Hepatocyte (in vitro differentiated cells): ENCODE measurements around the gene ITGB2. TPM values are rescaled to one million over a fixed set of nuclear protein-coding genes. Genes with fewer than 3 reads are reported as not detected.

Experiments
- DNase-seq: peaks from one replicate; pipeline ENCODE4 v3.0.0-alpha.2; 2016; ENCODE audit warnings: low spot score
- H2AFZ ChIP-seq: fragments of 200-600 bp; sonication (generic); 2 replicates; pipeline ENCODE4 v1.6.0; 2016; ENCODE audit warnings: antibody characterized with exemption, mild to moderate bottlenecking
- H3K27ac ChIP-seq: fragments of 200-600 bp; sonication (generic); 2 replicates; pipeline ENCODE4 v1.5.1; 2016; ENCODE audit warnings: mild to moderate bottlenecking
- H3K27me3 ChIP-seq: fragments of 200-600 bp; sonication (generic); 2 replicates; pipeline ENCODE4 v1.6.1; 2016
- H3K36me3 ChIP-seq: fragments of 200-600 bp; sonication (generic); replicated peaks from 2 replicates; pipeline ENCODE4 v1.5.1; 2016; ENCODE audit warnings: low read depth; ENCODE audit not compliant: insufficient read depth
- H3K4me1 ChIP-seq: fragments of 200-600 bp; sonication (generic); 2 replicates; pipeline ENCODE4 v1.5.1; 2016; ENCODE audit warnings: mild to moderate bottlenecking, moderate library complexity; ENCODE audit not compliant: insufficient read depth
- H3K4me2 ChIP-seq: fragments of 200-600 bp; sonication (generic); 2 replicates; pipeline ENCODE4 v1.6.0; 2016
- H3K4me3 ChIP-seq: fragments of 200-600 bp; sonication (generic); 2 replicates; pipeline ENCODE4 v1.5.1; 2016; ENCODE audit warnings: mild to moderate bottlenecking
- H3K79me2 ChIP-seq: fragments of 200-600 bp; sonication (generic); 2 replicates; pipeline ENCODE4 v1.6.0; 2017; ENCODE audit warnings: mild to moderate bottlenecking
- H3K9me2 ChIP-seq: fragments of 200-600 bp; sonication (generic); replicated peaks from 2 replicates; pipeline ENCODE4 v1.6.0; 2017; ENCODE audit warnings: mild to moderate bottlenecking; ENCODE audit not compliant: insufficient read depth
- H3K9me3 ChIP-seq: fragments of 200-600 bp; sonication (generic); 2 replicates; pipeline ENCODE4 v1.5.1; 2016; ENCODE audit warnings: low read depth, mild to moderate bottlenecking
- H4K20me1 ChIP-seq: fragments of 200-600 bp; sonication (generic); 2 replicates; pipeline ENCODE4 v1.6.0; 2016; ENCODE audit warnings: mild to moderate bottlenecking; ENCODE audit not compliant: insufficient read depth, poor library complexity, severe bottlenecking
- EZH2 ChIP-seq: fragments of 200-600 bp; sonication (generic); IDR thresholded peaks from 2 replicates; pipeline ENCODE4 v1.6.1; 2016; ENCODE audit warnings: antibody characterized with exemption, mild to moderate bottlenecking, borderline replicate concordance
- EZH2phosphoT487 ChIP-seq: fragments of 200-600 bp; sonication (generic); IDR thresholded peaks from one replicate; pipeline ENCODE4 v1.6.1; 2018; ENCODE audit warnings: antibody characterized with exemption, mild to moderate bottlenecking, low read depth, moderate library complexity; ENCODE audit not compliant: unreplicated experiment, severe bottlenecking
- WGBS: methylation state at CpG from one replicate; pipeline ENCODE4 v1.1.6; 2016; ENCODE audit warnings: low lambda C conversion rate; ENCODE audit errors: missing lambda C conversion rate; 5-methylcytosine and 5-hydroxymethylcytosine counted together
- polyA plus RNA-seq: library from polyadenylated mRNA; unstranded; fragments of >200 nt; fragmentation: Nextera tagmentation; extraction: Ambion mirVana; gene quantifications from 2 replicates; pipeline ENCODE4 v1.2.1, GENCODE V29; 2016
- total RNA-seq: library from RNA; depleted of rRNA; stranded (reverse); fragments of >200 nt; gene quantifications from 2 replicates; pipeline ENCODE4 v1.2.3, GENCODE V29; 2014
- TF ChIP-seq, protein P1 (sequence below): fragments of 200-600 bp; sonication (generic); IDR thresholded peaks from 2 replicates; pipeline ENCODE4 v1.5.1; 2016; ENCODE audit warnings: antibody characterized with exemption, mild to moderate bottlenecking; ENCODE audit not compliant: poor library complexity

Gene ITGB2
- total and polyA plus RNA-seq, 2 experiments from 2014 or later: 3.8 to 4.2 TPM

DNA sequence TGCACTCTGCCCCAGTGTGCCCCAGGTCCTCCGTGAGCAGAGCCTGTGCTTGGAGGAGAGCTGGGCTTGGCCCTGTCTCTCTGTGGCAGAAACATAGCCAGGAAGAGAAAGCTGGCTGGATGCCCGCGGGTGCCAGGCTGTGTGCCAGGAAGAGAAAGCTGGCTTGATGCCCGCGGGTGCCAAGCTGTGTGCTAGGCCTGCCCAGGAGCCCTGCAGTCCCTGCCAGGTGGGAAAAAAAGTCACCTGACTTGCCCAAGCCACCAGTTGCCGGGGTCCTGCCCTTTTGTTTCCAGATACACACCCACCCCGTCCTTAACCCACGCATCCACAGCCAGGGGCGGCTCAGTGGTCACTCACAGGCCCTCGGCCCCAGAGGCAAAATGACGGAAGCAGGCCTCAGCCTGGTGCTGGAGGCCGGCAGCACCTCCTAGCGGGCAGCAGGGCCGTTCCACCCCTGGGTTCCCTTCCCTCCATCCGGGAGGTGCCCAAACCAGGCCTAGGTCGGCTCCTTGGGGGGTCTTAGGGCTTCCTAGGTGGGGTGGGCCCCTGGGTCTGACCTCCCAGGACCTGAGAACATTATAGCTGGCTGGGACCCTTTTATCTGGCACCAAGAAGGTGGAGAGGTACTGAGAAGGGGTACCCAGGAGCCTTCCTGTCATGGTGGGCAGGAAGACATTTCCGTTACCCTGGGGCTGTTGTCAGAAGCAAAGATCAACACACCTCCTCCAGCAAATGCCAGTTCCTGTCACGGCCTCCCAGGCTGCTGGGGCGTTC, 9.1 kb downstream of the ITGB2 start:
- 90% methylated on average over 19 of the region's 19 CpGs for WGBS
- DNase-seq: no peak
- H3K4me1 ChIP-seq: peaks cover 5% of the 10 kb centered on the region
- no peak overlapping the region for H3K27ac ChIP-seq
- no peaks in the 10 kb centered on the region for H3K36me3 ChIP-seq
- no peaks in the 10 kb centered on the region for H4K20me1 ChIP-seq
- no peaks in the 10 kb centered on the region for H3K9me2 ChIP-seq
- TF ChIP-seq EZH2phosphoT487 (no peak), EZH2 (no peak)
- TF ChIP-seq, protein P1, sequence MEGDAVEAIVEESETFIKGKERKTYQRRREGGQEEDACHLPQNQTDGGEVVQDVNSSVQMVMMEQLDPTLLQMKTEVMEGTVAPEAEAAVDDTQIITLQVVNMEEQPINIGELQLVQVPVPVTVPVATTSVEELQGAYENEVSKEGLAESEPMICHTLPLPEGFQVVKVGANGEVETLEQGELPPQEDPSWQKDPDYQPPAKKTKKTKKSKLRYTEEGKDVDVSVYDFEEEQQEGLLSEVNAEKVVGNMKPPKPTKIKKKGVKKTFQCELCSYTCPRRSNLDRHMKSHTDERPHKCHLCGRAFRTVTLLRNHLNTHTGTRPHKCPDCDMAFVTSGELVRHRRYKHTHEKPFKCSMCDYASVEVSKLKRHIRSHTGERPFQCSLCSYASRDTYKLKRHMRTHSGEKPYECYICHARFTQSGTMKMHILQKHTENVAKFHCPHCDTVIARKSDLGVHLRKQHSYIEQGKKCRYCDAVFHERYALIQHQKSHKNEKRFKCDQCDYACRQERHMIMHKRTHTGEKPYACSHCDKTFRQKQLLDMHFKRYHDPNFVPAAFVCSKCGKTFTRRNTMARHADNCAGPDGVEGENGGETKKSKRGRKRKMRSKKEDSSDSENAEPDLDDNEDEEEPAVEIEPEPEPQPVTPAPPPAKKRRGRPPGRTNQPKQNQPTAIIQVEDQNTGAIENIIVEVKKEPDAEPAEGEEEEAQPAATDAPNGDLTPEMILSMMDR: no peak
- H3K9me3 ChIP-seq: no peaks in the 10 kb centered on the region
- H3K27me3 ChIP-seq: peaks cover 4% of the 10 kb centered on the region
- H3K4me2 ChIP-seq: no peak overlapping the region
- H3K4me3 ChIP-seq: no peak overlapping the region
- no peaks in the 10 kb centered on the region for H3K79me2 ChIP-seq
- H2AFZ ChIP-seq: no peak overlapping the region

DNA sequence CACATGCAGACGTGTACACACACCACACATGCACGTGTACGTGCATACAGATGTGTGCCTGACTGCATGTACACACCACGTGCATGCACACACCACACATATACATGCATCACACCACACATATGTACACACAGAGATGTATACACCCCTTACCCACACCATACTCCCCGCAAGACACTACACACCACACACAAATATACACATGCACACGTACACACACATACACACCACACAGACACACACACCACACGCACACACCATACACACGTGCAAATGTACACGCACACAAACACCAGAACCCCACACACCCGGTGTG, 9.7 kb downstream of the ITGB2 start:
- H3K9me2 ChIP-seq: no peaks in the 10 kb centered on the region
- no peaks in the 10 kb centered on the region for H4K20me1 ChIP-seq
- DNase-seq: no peak
- 95% methylated on average over 10 of the region's 10 CpGs for WGBS
- peaks cover 4% of the 10 kb centered on the region for H3K27me3 ChIP-seq
- no peaks in the 10 kb centered on the region for H3K79me2 ChIP-seq
- no peak for TF ChIP-seq EZH2
- no peak for TF ChIP-seq EZH2phosphoT487
- TF ChIP-seq, protein P1: no peak
- no peaks in the 10 kb centered on the region for H3K9me3 ChIP-seq
- H3K36me3 ChIP-seq: no peaks in the 10 kb centered on the region
- H2AFZ ChIP-seq: no peak overlapping the region
- peaks cover 5% of the 10 kb centered on the region for H3K4me1 ChIP-seq
- no peak overlapping the region for H3K4me2 ChIP-seq
- no peak overlapping the region for H3K27ac ChIP-seq
- H3K4me3 ChIP-seq: no peak overlapping the region

DNA sequence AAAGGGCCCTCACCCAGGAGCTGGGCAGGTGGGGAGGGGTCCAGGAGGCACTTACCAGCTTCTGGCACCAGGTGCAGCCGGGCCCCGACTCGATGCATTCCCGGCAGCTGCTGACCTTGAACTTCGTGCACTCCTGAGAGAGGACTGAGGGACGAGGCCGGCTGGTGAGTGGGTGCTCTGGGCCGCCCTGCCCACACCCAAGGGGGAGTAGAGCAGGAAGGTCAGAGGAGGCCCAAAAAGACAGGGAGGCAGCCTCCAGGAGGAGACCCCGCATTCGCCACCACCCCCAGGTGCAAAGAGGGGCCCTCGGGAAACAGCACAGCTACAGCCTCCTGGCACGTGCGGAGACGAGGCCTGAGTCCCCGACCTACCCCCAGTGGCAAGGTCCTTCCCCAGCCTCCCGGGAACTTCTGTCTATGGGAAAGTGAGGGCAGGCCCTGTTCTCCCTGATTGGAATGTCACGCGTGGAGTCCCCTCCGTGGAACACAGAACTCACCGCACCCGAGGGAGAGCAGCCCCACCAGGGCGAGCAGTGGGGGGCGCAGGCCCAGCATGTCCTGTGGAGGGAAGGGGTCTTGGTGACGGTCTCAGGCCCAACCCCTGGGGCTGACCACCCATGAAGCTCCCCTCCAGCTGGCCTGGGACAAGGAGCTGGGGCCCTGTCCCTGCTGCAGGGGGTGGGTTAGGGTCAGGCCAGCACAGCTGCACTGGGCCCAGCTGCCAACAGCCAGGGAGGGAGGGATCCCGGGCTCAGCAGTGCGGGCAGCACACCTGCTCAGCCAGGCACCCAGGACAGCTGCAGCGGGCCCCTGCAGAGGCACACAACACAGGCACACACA, 10.3 kb downstream of the ITGB2 start:
- WGBS: 85% methylated on average over 25 of the region's 27 CpGs
- Histone ChIP-seq H3K4me2 (no peak overlapping the region), H4K20me1 (no peaks in the 10 kb centered on the region), H3K36me3 (no peaks in the 10 kb centered on the region), H3K27me3 (peaks cover 4% of the 10 kb centered on the region), H3K79me2 (no peaks in the 10 kb centered on the region), H3K27ac (no peak overlapping the region), H3K4me3 (no peak overlapping the region), H2AFZ (no peak overlapping the region), H3K4me1 (peaks cover 5% of the 10 kb centered on the region), H3K9me2 (no peaks in the 10 kb centered on the region), H3K9me3 (no peaks in the 10 kb centered on the region)
- DNase-seq: no peak
- TF ChIP-seq EZH2phosphoT487 (no peak), EZH2 (no peak)
- TF ChIP-seq, protein P1: no peak
